ENCODE results near the gene NAV2.
"Not testable (repeated sequence)": the region's sequence is repeated elsewhere in the genome, so short reads cannot be mapped to it uniquely, and the experiment has no call there.

Gene NAV2

DNA sequence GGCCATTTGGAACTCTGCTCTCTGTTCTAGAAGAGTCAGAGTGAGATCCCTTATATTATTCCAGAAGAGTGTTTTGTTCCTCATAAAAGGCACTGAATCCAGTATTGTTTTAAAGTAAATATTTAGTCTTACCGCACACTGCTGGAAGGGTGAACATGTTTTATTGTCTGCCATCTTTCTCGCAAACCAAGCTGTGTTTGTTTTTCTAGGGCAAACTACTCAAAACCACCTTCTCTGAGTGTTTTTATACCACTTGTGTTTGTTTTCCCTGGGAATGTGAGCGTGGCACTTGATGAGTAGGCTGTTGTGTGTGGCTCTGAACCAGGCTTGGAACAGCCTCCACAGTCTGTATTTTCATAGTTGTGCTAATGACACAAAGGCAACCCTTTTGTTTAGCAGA lies 357.8 kb downstream of the NAV2 start:
- in situ Hi-C loops (cut with HindIII; ENCODE audit: low pct_ligation_motif_present, low sequenced_read_pairs), result no loop called here
- Histone ChIP-seq H3K36me3 (replicated peaks) (peaks cover 9% of the 10 kb centered on the region), H3K27ac (no peak overlapping the region), H3K4me3 (ENCODE audit: low read depth, low read length) (no peak overlapping the region), H3K27me3 (replicated peaks) (no peaks in the 10 kb centered on the region)
- TF ChIP-seq, protein P1, sequence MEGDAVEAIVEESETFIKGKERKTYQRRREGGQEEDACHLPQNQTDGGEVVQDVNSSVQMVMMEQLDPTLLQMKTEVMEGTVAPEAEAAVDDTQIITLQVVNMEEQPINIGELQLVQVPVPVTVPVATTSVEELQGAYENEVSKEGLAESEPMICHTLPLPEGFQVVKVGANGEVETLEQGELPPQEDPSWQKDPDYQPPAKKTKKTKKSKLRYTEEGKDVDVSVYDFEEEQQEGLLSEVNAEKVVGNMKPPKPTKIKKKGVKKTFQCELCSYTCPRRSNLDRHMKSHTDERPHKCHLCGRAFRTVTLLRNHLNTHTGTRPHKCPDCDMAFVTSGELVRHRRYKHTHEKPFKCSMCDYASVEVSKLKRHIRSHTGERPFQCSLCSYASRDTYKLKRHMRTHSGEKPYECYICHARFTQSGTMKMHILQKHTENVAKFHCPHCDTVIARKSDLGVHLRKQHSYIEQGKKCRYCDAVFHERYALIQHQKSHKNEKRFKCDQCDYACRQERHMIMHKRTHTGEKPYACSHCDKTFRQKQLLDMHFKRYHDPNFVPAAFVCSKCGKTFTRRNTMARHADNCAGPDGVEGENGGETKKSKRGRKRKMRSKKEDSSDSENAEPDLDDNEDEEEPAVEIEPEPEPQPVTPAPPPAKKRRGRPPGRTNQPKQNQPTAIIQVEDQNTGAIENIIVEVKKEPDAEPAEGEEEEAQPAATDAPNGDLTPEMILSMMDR (IDR thresholded peaks at IDR 0.05; ENCODE audit: low read depth, low read length, missing control alignments), result no peak
- DNase-seq, result no peak

DNA sequence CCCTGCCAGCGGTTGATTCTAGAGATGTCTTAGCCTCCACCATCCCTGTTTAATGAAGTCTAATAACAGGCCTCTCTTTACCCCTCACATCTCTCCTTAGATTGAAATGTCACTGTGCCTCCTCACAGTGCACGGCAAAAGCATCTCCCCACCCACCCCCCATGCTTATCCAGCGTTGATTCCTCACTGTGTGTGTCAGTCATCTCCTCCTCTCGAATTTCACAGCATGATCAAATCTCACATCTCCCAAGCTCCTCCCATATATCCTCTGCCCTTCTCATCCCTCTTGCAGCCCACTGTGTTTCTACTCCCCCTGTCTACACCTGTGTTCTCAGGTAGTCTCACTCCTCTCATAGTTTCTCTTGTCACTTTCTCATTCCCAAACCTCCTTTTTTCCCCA lies 363.0 kb downstream of the NAV2 start:
- in situ Hi-C loops (cut with HindIII; ENCODE audit: low pct_ligation_motif_present, low sequenced_read_pairs), result no loop called here
- Histone ChIP-seq H3K27me3 (replicated peaks) (no peaks in the 10 kb centered on the region), H3K36me3 (replicated peaks) (peaks cover 34% of the 10 kb centered on the region), H3K4me3 (ENCODE audit: low read depth, low read length) (no peak overlapping the region), H3K27ac (no peak overlapping the region)
- DNase-seq, result no peak
- TF ChIP-seq, protein P1 (IDR thresholded peaks at IDR 0.05; ENCODE audit: low read depth, low read length, missing control alignments), result no peak

DNA sequence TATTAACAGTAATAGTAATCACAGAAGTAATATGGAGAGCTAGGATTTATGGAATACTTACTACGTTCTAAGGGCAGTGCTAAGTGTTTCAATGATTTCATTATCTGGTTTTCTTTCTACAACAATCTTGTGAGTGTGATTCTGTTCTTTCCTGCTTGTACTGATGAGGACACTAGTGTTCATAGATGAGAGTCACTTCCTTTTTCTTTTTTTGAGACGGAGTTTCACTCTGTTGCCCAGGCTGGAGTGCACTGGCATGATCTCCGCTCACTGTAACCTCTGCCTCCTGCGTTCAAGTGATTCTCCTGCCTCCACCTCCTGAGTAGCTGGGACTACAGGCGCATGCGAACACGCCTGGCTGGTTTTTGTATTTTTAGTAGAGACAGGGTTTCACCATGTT lies 366.2 kb downstream of the NAV2 start:
- Histone ChIP-seq H3K4me3 (ENCODE audit: low read depth, low read length) (no peak overlapping the region), H3K36me3 (replicated peaks) (peaks cover 45% of the 10 kb centered on the region), H3K27me3 (replicated peaks) (no peaks in the 10 kb centered on the region), H3K27ac (no peak overlapping the region)
- in situ Hi-C loops (cut with HindIII; ENCODE audit: low pct_ligation_motif_present, low sequenced_read_pairs), result no loop called here
- TF ChIP-seq, protein P1 (IDR thresholded peaks at IDR 0.05; ENCODE audit: low read depth, low read length, missing control alignments), result no peak
- DNase-seq, result no peak

DNA sequence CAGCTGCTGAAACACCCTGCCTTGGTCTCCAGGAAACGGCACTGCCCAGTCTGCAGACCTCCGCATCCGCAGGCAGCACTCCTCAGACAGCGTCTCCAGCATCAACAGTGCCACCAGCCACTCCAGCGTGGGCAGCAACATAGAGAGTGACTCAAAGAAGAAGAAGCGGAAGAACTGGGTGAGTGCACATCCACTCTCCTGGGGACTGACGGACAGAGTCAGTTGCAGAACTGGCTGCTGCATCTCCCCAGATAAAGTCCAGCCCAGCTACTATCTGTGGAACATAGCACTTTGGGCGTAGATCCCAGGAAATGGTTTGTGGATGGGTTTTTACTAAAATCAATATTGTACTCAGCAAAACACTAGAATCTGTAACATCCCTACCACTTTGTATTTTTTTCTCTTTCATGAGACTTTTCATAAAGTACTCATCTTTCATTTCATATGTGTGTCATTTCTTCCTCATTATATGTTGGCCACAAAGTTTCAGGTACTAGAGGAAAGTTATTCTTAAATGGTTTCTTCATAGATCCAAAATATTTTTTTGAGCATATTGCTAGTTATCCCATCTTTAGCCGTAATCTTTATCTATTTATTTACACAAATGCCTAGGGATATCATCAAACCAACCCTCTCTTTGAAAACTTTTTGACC lies 367.5 kb downstream of the NAV2 start:
- no peak for DNase-seq

DNA sequence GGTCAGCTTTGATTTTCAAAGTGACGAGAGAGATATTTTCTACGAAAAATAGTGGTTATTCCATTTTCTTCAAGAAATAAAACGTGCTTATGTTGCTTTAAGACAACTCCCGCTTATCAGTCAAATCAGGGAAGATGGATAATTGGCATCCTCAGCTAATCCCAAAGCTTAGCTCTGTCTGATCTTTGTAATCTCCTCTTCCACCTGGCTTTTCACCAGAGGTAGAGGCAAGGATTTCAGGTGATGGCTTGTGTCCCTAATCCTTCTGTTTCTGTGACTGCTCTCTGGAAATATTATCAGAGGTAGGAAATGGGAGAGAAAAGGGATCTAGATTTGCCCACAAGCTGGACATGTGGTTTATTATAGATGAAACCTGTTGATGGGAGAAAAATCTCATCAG lies 368.7 kb downstream of the NAV2 start:
- Histone ChIP-seq H3K27ac (no peak overlapping the region), H3K36me3 (replicated peaks) (peaks cover 54% of the 10 kb centered on the region), H3K4me3 (ENCODE audit: low read depth, low read length) (no peak overlapping the region), H3K27me3 (replicated peaks) (no peaks in the 10 kb centered on the region)
- DNase-seq, result no peak
- in situ Hi-C loops (cut with HindIII; ENCODE audit: low pct_ligation_motif_present, low sequenced_read_pairs), result no loop called here
- TF ChIP-seq, protein P1 (IDR thresholded peaks at IDR 0.05; ENCODE audit: low read depth, low read length, missing control alignments), result no peak

More for the DNA sequence above, 367.5 kb downstream of the NAV2 start:
- peaks cover 45% of the 10 kb centered on the region for H3K36me3 ChIP-seq (replicated peaks)
- no peak overlapping the region for H3K4me3 ChIP-seq (ENCODE audit: low read depth, low read length)
- no peak overlapping the region for H3K27ac ChIP-seq
- TF ChIP-seq, protein P1 (IDR thresholded peaks at IDR 0.05; ENCODE audit: low read depth, low read length, missing control alignments), result no peak
- no peaks in the 10 kb centered on the region for H3K27me3 ChIP-seq (replicated peaks)
- in situ Hi-C loops (cut with HindIII; ENCODE audit: low pct_ligation_motif_present, low sequenced_read_pairs), result no loop called here

DNA sequence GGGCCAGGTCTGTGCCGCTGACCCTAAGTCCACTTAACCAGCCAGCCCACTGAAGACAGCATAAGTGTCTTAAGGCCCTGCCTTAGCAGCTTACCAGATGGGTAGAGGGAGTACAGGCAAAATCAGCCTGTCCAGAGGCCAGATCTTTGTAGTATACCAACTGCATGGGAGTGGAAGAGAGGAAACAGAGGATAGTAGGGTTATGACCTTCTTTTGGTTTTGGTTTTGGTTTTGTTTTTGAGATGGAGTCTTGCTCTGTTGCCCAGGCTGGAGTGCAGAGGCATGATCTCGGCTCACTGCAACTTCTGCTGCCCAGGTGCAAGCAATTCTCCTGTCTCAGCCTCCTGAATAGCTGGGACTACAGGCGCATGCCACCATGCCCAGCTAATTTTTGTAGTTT lies 371.2 kb downstream of the NAV2 start:
- peaks cover 33% of the 10 kb centered on the region for H3K36me3 ChIP-seq (replicated peaks)
- H3K27ac ChIP-seq; in situ Hi-C loops (cut with HindIII; ENCODE audit: low pct_ligation_motif_present, low sequenced_read_pairs); H3K4me3 ChIP-seq (ENCODE audit: low read depth, low read length); H3K27me3 ChIP-seq (replicated peaks); DNase-seq: not testable (repeated sequence)
